ENCODE data around the gene APOL2.
"Not testable (repeated sequence)": the region's sequence is repeated elsewhere in the genome, so short reads cannot be mapped to it uniquely, and the experiment has no call there.

The APOL2 gene

DNA sequence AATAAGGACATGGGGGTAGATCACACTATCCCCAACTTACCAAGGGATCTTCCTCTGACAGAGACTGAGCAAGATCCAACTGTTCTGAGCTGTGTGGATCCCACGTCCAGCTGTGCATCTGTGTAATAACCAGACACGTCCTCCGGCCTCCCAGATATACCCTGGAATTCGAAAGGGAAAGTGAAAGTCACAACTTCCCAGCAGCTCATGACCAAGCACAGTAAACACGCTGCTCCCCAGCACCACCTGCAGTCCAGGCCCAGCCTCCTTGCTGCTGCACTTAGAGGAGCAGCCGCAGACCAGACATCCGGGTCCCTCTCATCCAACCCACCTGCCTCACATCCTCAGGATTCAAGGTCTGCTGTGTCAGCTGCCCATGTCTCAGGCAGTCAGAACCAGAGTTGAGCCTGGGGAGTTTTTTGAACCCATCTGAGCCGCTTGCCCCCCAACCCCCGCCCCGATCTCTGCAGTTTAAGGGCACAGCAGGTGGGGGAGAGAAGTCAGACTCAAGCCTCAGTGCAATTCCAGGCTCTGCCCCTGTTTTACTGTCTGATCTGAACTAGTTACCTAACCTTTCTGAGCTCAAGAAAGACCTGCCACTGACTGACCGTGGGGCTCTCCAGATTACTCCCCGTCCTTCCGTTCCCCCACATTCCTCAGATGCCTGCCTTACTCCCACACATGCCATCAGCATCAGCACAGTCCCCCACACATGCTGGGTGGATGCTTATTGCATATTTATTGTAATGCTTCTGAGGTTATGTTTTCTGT is at the start of gene APOL2:
TSS of gene APOL2 (minus strand) at position 127 of the 771 bp plus-strand sequence. CDS start 6,365 bp downstream, outside the sequence.
- DNase-seq (ENCODE audit: low read depth in 2 of 2) = peak; percentile 81 to 86

DNA sequence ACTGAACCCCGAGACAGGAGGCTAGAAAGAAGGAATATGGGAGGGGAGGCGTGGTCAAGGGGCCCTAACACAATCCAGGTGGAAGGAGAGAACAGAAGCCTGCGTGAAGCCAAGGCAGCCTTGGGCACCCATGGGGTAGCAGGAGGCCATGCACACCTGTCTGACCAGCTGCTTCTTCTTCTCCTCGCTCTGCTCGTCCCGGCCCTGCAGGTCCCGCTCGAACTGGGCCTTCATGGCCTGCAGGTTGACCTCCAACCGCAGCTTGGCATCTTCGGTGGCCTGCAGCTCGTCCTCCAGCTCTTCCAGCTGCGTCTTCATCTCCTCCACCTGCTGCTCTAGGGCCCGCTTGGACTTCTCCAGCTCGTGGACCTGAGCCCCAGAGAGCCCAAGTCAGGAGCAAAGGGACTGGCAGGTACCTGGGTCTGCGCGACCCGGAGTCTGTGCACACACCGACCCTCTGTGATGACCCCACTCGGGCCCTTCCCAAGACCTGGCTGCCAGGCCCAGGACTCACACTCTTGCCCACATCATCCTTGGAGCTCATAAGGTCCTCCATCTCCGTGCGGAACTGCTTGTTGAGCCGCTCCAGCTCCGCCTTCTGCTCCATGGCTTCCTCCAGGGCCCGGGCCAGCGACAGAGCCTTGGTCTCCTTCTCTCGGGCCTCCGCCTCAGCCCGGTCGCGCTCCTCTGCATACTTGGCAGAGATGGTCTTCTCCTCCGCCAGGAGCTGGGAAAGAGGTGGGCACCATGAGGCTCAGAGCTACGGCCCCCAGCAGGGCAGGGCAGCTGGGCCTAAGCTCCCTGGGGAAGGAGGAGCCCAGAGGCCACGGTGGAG is 49.5 kb upstream of the APOL2 start:
- DNase-seq (ENCODE audit: low read depth in 2 of 2) = no peak

- DNase-seq (ENCODE audit: low read depth in 2 of 2) = no peak
These were observed 48.7 kb upstream of the APOL2 start for GRCh38 chr22:36287881-36288515.

GRCh38 chr22:36286096-36286957 is 47.0 kb upstream of the APOL2 start:
- peak in 1 of 2 donors; percentile 28 for DNase-seq (ENCODE audit: low read depth in 2 of 2)

DNA sequence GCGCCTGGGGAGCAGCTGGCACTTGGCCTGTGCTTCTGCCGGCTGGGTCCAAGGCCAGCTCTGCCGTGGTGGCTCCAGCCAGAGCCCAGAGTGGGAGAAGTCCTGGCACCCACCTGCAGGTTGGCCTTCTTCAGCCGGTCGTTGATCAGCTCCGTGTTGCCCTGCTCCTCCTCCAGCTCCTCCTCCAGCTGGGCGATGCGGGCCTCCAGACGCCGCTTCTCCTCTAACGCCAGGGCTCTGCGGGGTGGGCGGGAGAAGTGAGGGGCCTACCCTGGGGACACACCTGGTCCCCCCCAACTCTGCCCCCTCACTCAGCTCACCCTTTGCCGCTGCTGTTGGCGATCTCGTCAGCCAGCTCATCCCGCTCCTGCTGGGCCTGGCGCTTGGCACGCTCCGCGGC is 46.2 kb upstream of the APOL2 start:
- no peak for DNase-seq (ENCODE audit: low read depth in 2 of 2)

DNA sequence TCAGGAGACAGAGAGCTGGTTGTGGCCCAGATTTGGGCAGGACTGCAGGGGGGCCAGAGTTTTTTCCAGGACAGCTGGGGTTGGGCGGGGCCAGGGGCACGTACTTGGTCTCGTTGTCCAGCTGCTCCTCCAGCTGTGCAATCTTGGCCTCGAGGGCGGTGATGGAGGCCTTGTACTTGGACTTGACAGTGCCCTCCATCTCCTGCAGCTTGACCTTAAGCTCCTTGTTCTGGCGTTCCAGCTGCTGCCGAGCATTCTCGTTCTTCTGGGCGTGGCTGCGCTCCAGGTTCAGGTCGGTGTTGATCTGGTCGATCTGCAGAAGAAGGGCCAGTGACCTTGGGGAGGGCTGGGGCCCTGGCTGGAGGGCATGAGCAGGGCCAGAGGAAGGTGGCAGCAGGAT is 45.7 kb upstream of the APOL2 start:
- DNase-seq (ENCODE audit: low read depth in 2 of 2) = no peak

DNA sequence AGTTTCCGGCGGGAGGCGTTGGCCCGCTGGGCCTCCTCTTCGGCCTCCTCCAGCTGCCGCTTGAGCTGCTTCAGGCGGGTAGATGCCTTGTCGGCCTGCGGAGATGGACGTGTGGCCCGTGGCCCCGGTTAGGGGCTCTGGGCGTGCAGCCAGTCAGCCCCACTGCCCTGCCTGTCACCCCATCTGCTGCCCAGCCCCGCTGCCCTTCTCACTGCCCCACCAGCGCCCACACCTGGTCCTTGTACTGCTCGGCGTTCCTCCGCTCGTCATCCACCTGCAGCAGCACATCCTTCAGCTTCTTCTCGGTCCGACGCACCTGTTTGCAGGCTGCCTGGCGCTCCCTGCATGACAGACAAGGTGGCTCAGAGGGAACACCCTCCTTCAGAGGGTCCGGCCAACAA is 44.8 kb upstream of the APOL2 start:
- no peak for DNase-seq (ENCODE audit: low read depth in 2 of 2)

- no peak for DNase-seq (ENCODE audit: low read depth in 2 of 2)
These were observed 43.1 kb upstream of the APOL2 start for GRCh38 chr22:36282328-36282831.

- no peak for DNase-seq (ENCODE audit: low read depth in 2 of 2)
These were observed 42.5 kb upstream of the APOL2 start for GRCh38 chr22:36281781-36282327.

DNA sequence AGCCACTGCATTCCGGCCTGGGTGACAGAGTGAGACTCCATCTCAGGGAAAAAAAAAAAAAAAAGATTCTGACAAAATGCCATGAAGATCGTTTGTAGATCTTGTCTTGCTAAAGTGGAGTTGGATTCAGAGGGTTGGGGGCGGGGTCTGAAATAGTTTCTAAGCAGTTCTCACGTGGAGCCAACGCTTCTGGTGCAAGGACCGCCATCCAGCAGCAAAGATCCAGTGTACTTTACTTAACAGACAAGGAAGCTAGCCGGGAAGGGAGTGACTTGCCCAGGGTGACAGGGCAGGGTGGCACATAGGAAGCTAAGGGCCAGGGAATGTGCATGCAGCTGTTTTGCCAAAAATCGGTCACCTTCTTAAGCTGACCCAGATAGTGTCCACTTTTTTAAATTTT is 41.1 kb upstream of the APOL2 start:
- DNase-seq (ENCODE audit: low read depth in 2 of 2) = no peak

GRCh38 chr22:36279219-36279666 is 39.9 kb upstream of the APOL2 start:
- no peak for DNase-seq (ENCODE audit: low read depth in 2 of 2)

GRCh38 chr22:36277482-36278291 is 38.4 kb upstream of the APOL2 start:
- DNase-seq (ENCODE audit: low read depth in 2 of 2) = peak; percentile 35 to 50

- DNase-seq (ENCODE audit: low read depth in 2 of 2) = no peak
These were observed 35.2 kb upstream of the APOL2 start for GRCh38 chr22:36274531-36274930.

DNA sequence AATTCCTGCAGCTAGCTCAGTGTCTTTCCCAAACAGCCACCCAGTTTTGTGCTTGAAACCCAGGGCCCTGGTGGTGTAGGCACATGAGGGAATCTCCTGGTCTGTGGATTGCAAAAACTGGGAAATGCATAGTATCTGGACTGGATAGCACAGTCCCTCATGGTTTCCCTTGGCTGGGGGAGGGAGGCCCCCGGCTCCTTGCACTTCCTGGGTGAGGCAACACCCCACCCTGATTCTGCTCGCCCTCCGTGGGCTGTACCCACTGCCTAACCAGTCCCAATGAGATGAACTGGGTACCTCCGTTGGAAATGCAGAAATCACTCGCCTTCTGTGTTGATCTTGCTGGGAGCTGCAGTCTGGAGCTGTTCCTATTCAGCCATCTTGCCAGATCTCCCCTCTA is 32.6 kb upstream of the APOL2 start:
- not testable (repeated sequence) for DNase-seq (ENCODE audit: low read depth in 2 of 2)

GRCh38 chr22:36271231-36271630 is 31.9 kb upstream of the APOL2 start:
- DNase-seq (ENCODE audit: low read depth in 2 of 2) = not testable (repeated sequence)

- DNase-seq (ENCODE audit: low read depth in 2 of 2) = no peak
These were observed 28.7 kb upstream of the APOL2 start for GRCh38 chr22:36267896-36268485.

DNA sequence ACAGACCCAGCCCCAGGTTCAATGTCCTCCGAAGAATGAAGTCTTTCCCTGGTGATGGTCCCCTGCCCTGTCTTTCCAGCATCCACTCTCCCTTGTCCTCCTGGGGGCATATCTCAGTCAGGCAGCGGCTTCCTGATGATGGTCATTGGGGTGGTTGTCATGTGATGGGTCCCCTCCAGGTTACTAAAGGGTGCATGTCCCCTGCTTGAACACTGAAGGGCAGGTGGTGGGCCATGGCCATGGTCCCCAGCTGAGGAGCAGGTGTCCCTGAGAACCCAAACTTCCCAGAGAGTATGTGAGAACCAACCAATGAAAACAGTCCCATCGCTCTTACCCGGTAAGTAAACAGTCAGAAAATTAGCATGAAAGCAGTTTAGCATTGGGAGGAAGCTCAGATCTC is 27.7 kb upstream of the APOL2 start:
- DNase-seq (ENCODE audit: low read depth in 2 of 2) = no peak

DNA sequence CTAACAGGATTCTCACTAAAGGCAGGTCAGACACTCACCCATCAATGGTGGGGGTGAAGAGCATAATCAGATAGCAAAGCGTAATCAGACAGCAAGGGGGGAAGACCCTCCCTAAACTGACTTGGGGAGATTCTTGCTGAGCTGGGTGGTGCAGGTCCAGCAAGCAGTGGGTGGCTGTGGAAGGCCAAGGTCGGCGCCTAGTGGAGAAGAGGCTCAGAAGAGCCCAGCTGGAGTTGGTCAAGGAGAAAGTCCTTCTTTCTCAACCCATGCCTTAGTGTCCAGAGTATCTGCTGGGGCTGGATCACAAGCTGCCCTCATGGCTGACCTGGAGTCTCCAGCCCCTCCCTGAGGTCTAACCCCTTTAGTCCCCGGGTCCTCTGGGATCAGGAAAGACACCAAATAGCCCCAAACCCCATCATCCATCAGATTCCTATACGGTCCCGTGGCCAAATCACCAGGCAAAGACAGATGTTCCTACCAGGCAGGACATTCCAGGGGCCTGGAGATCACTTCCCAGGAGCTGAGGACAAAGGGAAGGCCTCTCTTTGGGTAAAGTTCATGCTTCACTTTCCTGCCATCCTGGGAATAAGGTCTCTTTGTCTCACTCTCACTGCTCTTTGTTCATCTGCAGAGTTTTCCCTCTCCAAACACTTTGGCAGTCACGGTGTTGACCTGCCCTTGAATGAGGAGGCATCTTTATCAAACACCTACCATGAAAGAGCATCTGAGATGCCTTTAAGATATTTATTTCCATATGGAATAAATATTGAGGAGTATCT is 24.7 kb upstream of the APOL2 start:
- not testable (repeated sequence) for DNase-seq (ENCODE audit: low read depth in 2 of 2)

DNA sequence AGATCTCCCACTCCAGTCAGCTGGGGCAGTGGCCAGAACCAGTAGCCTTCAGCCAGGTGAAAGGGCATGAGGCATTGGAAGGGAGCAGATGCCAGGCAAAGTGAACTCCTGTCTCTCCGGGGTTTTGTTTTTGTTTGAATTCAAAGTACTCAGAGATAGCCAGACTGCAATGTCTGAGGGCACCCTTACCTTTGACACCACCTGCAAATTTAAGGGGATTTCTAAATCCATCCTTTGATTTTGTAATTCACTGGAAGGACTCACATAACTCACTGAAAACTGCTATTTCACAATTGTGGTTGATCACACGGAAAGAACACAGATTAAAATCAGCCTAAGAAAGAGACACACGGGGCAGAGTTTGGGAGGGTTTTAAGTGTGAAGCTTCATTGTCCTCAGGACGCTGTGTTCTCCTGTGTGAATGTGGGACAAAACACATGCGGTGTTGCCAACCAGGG is 23.9 kb upstream of the APOL2 start:
- not testable (repeated sequence) for DNase-seq (ENCODE audit: low read depth in 2 of 2)

Data from stimulated activated CD8-positive, alpha-beta memory T cell treated with anti-CD3 and anti-CD28 coated beads, Interleukin-7, amount 100 ng/mL, for 4 hours (primary cell).